Keratinocyte (primary cell): ENCODE results near the gene RBM38.

Experiments used
- CTCF ChIP-seq, 3 experiments: IDR thresholded peaks in 1 of 3; conservative IDR thresholded peaks in 1 of 3; optimal IDR thresholded peaks in 1 of 3; 2 replicates in 2 of 3; 3 replicates in 1 of 3; pipeline versions ENCODE3 to v1.5.1; 2011; ENCODE audit warnings: low read length in 3 of 3, mild to moderate bottlenecking in 3 of 3, moderate library complexity in 2 of 3, control low read depth in 1 of 3, inconsistent platforms in 1 of 3; ENCODE audit not compliant: insufficient read depth in 2 of 3; ENCODE audit errors: extremely low read depth in 1 of 3
- EZH2 ChIP-seq: IDR thresholded peaks from one replicate; pipeline ENCODE4 v1.6.1; 2012; ENCODE audit warnings: inconsistent platforms, mild to moderate bottlenecking, low read length, moderate library complexity

GRCh38 chr20:57413986-57414385, 22.8 kb downstream of the RBM38 start:
- no peak for TF ChIP-seq CTCF (optimal IDR thresholded peaks at IDR 0.05 in 1 of 3, IDR thresholded peaks at IDR 0.05 in 1 of 3, conservative IDR thresholded peaks at IDR 0.05 in 1 of 3; ENCODE audit: extremely low read depth in 1 of 3, insufficient read depth in 2 of 3, low read length in 3 of 3)
- TF ChIP-seq EZH2 = no peak
